IMR-90 (cell line): Measurements from ENCODE around the gene CYP4V2. TPM values are rescaled to one million over a fixed set of nuclear protein-coding genes. Genes with fewer than 3 reads are reported as not detected.

Experiments
- ATAC-seq: fragments of 200-7000 bp; cut with Tn5 transposase; 2 replicates; pipeline ENCODE4 v1.9.1; 2020; ENCODE audit warnings: low read depth, mild to moderate bottlenecking, moderate library complexity
- BruUV-seq: library from RNA; stranded (reverse); fragments of 400-500 nt; replicated peaks from 2 replicates; lab custom pipeline; 2021; lab: Mats Ljungman, UMichigan
- CTCF ChIA-PET: fragments of 300-600 bp; formaldehyde crosslinking; extraction: SDS; loops from one replicate; lab custom pipeline; 2021; ENCODE audit warnings: antibody characterized with exemption; lab: Yijun Ruan, JAX
- POLR2A ChIA-PET: fragments of 300-600 bp; sonication (Branson Sonifier 250); formaldehyde crosslinking; loops from one replicate; lab custom pipeline; 2022; ENCODE audit warnings: antibody characterized with exemption; ENCODE audit not compliant: unreplicated experiment; lab: Charles Lee
- DNase-seq: peaks from one replicate; pipeline ENCODE4 v3.0.0; 2013
- H2AFZ ChIP-seq: replicated peaks from 2 replicates; pipeline ENCODE3; 2013; ENCODE audit warnings: low read length, mild to moderate bottlenecking; ENCODE audit not compliant: poor library complexity
- H2AK5ac ChIP-seq: 2 replicates; pipeline ENCODE4 v1.6.1; 2013; ENCODE audit warnings: low read depth, low read length, inconsistent platforms
- H2AK9ac ChIP-seq: replicated peaks from 2 replicates; pipeline ENCODE3; 2013; ENCODE audit warnings: mild to moderate bottlenecking, low read depth, low read length, moderate library complexity; ENCODE audit not compliant: poor library complexity
- H2BK120ac ChIP-seq: 2 replicates; pipeline ENCODE4 v1.6.1; 2013; ENCODE audit warnings: low read depth, low read length, inconsistent platforms
- H2BK15ac ChIP-seq: 3 replicates; pipeline ENCODE4 v1.6.1; 2013; ENCODE audit warnings: low read depth, low read length, inconsistent platforms
- H2BK20ac ChIP-seq: 2 replicates; pipeline ENCODE4 v1.6.1; 2013; ENCODE audit warnings: low read depth, mild to moderate bottlenecking, inconsistent platforms, low read length, moderate library complexity
- H2BK5ac ChIP-seq: 2 replicates; pipeline ENCODE4 v1.6.1; 2013; ENCODE audit warnings: mild to moderate bottlenecking, low read depth, low read length, inconsistent platforms; ENCODE audit not compliant: poor library complexity, severe bottlenecking
- H3K14ac ChIP-seq: replicated peaks from 2 replicates; pipeline ENCODE4 v1.6.1; 2013; ENCODE audit warnings: low read depth, low read length, inconsistent platforms
- H3K18ac ChIP-seq: 2 replicates; pipeline ENCODE4 v1.6.1; 2013; ENCODE audit warnings: low read depth, low read length, control low read depth
- H3K23ac ChIP-seq: 2 replicates; pipeline ENCODE4 v1.6.1; 2013; ENCODE audit warnings: low read depth, low read length, inconsistent platforms
- H3K27ac ChIP-seq: 2 replicates; pipeline ENCODE4 v1.5.1; 2013; ENCODE audit warnings: mild to moderate bottlenecking, control low read depth, low read length; ENCODE audit not compliant: insufficient read depth
- H3K27me3 ChIP-seq: 2 replicates; pipeline ENCODE4 v1.6.1; 2013; ENCODE audit warnings: low read length; ENCODE audit not compliant: control insufficient read depth, insufficient read depth
- H3K36me3 ChIP-seq: 2 replicates; pipeline ENCODE4 v1.6.1; 2013; ENCODE audit warnings: low read length, mixed read lengths; ENCODE audit not compliant: control insufficient read depth, insufficient read depth
- H3K4ac ChIP-seq: 2 replicates; pipeline ENCODE4 v1.6.1; 2013; ENCODE audit warnings: low read depth, low read length, inconsistent platforms
- H3K4me1 ChIP-seq: 2 replicates; pipeline ENCODE4 v1.6.1; 2013; ENCODE audit warnings: low read length, mixed read lengths; ENCODE audit not compliant: control insufficient read depth, insufficient read depth
- H3K4me2 ChIP-seq: 2 replicates; pipeline ENCODE4 v1.6.1; 2013; ENCODE audit warnings: low read depth, mild to moderate bottlenecking, control low read depth, low read length, moderate library complexity
- H3K4me3 ChIP-seq: 2 replicates; pipeline ENCODE4 v1.5.1; 2013; ENCODE audit warnings: low read depth, mild to moderate bottlenecking, control low read depth, low read length, moderate library complexity; ENCODE audit not compliant: insufficient read depth
- H3K56ac ChIP-seq: 2 replicates; pipeline ENCODE4 v1.6.1; 2013; ENCODE audit warnings: low read length, inconsistent platforms; ENCODE audit not compliant: insufficient read depth; ENCODE audit errors: extremely low read depth
- H3K79me1 ChIP-seq, 2 experiments: 2 replicates each; pipeline ENCODE4 v1.6.1; 2013; ENCODE audit warnings: low read length in 2 of 2, inconsistent platforms in 1 of 2, low read depth in 1 of 2
- H3K9ac ChIP-seq: 2 replicates; pipeline ENCODE4 v1.6.1; 2013; ENCODE audit warnings: low read depth, low read length, control low read depth
- H3K9me1 ChIP-seq: 2 replicates; pipeline ENCODE4 v1.6.1; 2013; ENCODE audit warnings: low read length, inconsistent platforms; ENCODE audit not compliant: insufficient read depth
- H3K9me3 ChIP-seq: 2 replicates; pipeline ENCODE4 v1.6.1; 2013; ENCODE audit warnings: low read length; ENCODE audit not compliant: control insufficient read depth, insufficient read depth
- H4K20me1 ChIP-seq: 2 replicates; pipeline ENCODE4 v1.6.1; 2013; ENCODE audit warnings: low read length, inconsistent platforms; ENCODE audit not compliant: insufficient read depth
- H4K5ac ChIP-seq: 2 replicates; pipeline ENCODE4 v1.6.1; 2013; ENCODE audit warnings: mild to moderate bottlenecking, low read depth, low read length, control low read depth
- H4K8ac ChIP-seq, 2 experiments: 2 replicates each; pipeline ENCODE4 v1.6.1; 2013; ENCODE audit warnings: low read depth in 2 of 2, low read length in 2 of 2, control low read depth in 1 of 2, inconsistent platforms in 1 of 2
- H4K91ac ChIP-seq: 2 replicates; pipeline ENCODE4 v1.6.1; 2013; ENCODE audit warnings: low read depth, low read length, inconsistent platforms; ENCODE audit not compliant: insufficient read depth
- BHLHE40 ChIP-seq: fragments of 150-350 bp; IDR thresholded peaks from 2 replicates; pipeline ENCODE4 v1.6.1; 2016; ENCODE audit warnings: mild to moderate bottlenecking, low read depth, low read length
- CEBPB ChIP-seq: IDR thresholded peaks from 2 replicates; pipeline ENCODE4 v1.6.1; 2012; ENCODE audit warnings: low read depth, low read length, improper control_type of control experiment
- CHD1 ChIP-seq: IDR thresholded peaks from 2 replicates; pipeline ENCODE4 v1.6.1; 2012; ENCODE audit warnings: low read depth, low read length, improper control_type of control experiment
- CTCF ChIP-seq: conservative IDR thresholded peaks from 2 replicates; pipeline ENCODE4 v1.5.1; 2012; ENCODE audit warnings: mild to moderate bottlenecking, low read depth, low read length, improper control_type of control experiment
- ELK1 ChIP-seq: fragments of 150-350 bp; IDR thresholded peaks from 2 replicates; pipeline ENCODE4 v1.6.1; 2016; ENCODE audit warnings: low read depth, mild to moderate bottlenecking, low read length, moderate library complexity, borderline replicate concordance
- MAZ ChIP-seq: IDR thresholded peaks from 2 replicates; pipeline ENCODE4 v1.6.1; 2012; ENCODE audit warnings: low read depth, mild to moderate bottlenecking, low read length, improper control_type of control experiment, moderate library complexity, borderline replicate concordance
- MXI1 ChIP-seq: IDR thresholded peaks from 2 replicates; pipeline ENCODE4 v1.6.1; 2012; ENCODE audit warnings: low read depth, mild to moderate bottlenecking, low read length, moderate library complexity, borderline replicate concordance
- POLR2A ChIP-seq: IDR thresholded peaks from 2 replicates; pipeline ENCODE4 v1.6.1; 2012; ENCODE audit warnings: mild to moderate bottlenecking, low read depth, low read length
- RCOR1 ChIP-seq: IDR thresholded peaks from 2 replicates; pipeline ENCODE4 v1.6.1; 2012; ENCODE audit warnings: mild to moderate bottlenecking, low read length, improper control_type of control experiment; ENCODE audit not compliant: insufficient replicate concordance
- SMC3 ChIP-seq: fragments of 150-350 bp; IDR thresholded peaks from 2 replicates; pipeline ENCODE4 v1.6.1; 2016; ENCODE audit warnings: low read depth, mild to moderate bottlenecking, antibody characterized with exemption, low read length, moderate library complexity
- WGBS, 2 experiments: methylation state at CpG; one replicate each; pipeline versions ENCODE4 v1.1.5 to v1.1.7; 2013; ENCODE audit warnings: missing lambda C conversion rate in 2 of 2; ENCODE audit not compliant: insufficient read length in 1 of 2; ENCODE audit errors: extremely low coverage in 2 of 2; 5-methylcytosine and 5-hydroxymethylcytosine counted together
- dilution Hi-C: fragments of 300-500 bp; cut with HindIII; formaldehyde crosslinking; loops from one replicate; pipeline ENCODE4 v1.14.3; 2018; ENCODE audit warnings: low sequenced_read_pairs; ENCODE audit not compliant: unreplicated experiment
- in situ Hi-C: fragments of 300-500 bp; cut with MboI; formaldehyde crosslinking; loops from 3 replicates; pipeline ENCODE4 v1.14.3; 2019; ENCODE audit warnings: low sequenced_read_pairs, inconsistent platforms, mixed read lengths
- intact Hi-C: fragments of 100-400 bp; cut with micrococcal nuclease; formaldehyde crosslinking; loops from 2 replicates; pipeline ENCODE4 v1.10.0; 2022
- polyA plus RNA-seq, 3 experiments: library from polyadenylated mRNA; depleted of rRNA; stranded (reverse); fragments of >200 nt; gene quantifications; 2 replicates each; pipeline ENCODE4 v1.2.3, GENCODE V29; 2012; ENCODE audit warnings: low replicate concordance in 1 of 3
- total RNA-seq: library from RNA; depleted of rRNA; stranded (reverse); fragments of >200 nt; gene quantifications from 2 replicates; pipeline ENCODE4 v1.2.3, GENCODE V29; 2012
- TF ChIP-seq, protein P1 (sequence below): fragments of 150-350 bp; IDR thresholded peaks from 2 replicates; pipeline ENCODE4 v1.6.1; 2017; ENCODE audit warnings: mild to moderate bottlenecking, antibody characterized with exemption, low read length, low read depth

Gene CYP4V2
- total and polyA plus RNA-seq, 2 of the 4 experiments (the other 2 are of a cell fraction), result 3.9 to 4.1 TPM

GRCh38 chr4:186168750-186169149 lies 22.6 kb upstream of the CYP4V2 start:
- Histone ChIP-seq H2BK20ac (no peak overlapping the region), H3K9me3 (no peaks in the 10 kb centered on the region), H3K14ac (no peak overlapping the region), H2BK120ac (no peak overlapping the region), H3K56ac (no peak overlapping the region), H2BK5ac (no peak overlapping the region), H2AK9ac (no peak overlapping the region), H3K18ac (no peak overlapping the region), H3K9ac (no peak overlapping the region), H2AFZ (peak overlapping the region; percentile 5), H3K4me3 (no peak overlapping the region), H4K20me1 (no peaks in the 10 kb centered on the region), H3K9me1 (no peaks in the 10 kb centered on the region), H3K27ac (no peak overlapping the region), H3K79me1 (no peaks in the 10 kb centered on the region), H3K4me2 (no peak overlapping the region), H3K36me3 (no peaks in the 10 kb centered on the region), H3K23ac (no peak overlapping the region), H3K4ac (no peak overlapping the region), H4K5ac (no peak overlapping the region), H2BK15ac (no peak overlapping the region), H3K27me3 (no peaks in the 10 kb centered on the region; the same call in 1 of the 2 replicates), H2AK5ac (no peak overlapping the region), H3K4me1 (no peaks in the 10 kb centered on the region), H4K8ac (no peak overlapping the region), H4K91ac (no peak overlapping the region)
- in situ Hi-C loops, result no loop called here
- dilution Hi-C loops, result no loop called here
- BruUV-seq, result no TSS peak
- no peak for TF ChIP-seq MAZ
- TF ChIP-seq CEBPB, result no peak
- TF ChIP-seq SMC3, result no peak
- no peak for TF ChIP-seq CHD1
- TF ChIP-seq ELK1, result no peak
- TF ChIP-seq BHLHE40, result no peak
- no peak for TF ChIP-seq MXI1
- TF ChIP-seq RCOR1, result no peak
- TF ChIP-seq CTCF, result no peak
- no peak for TF ChIP-seq POLR2A
- TF ChIP-seq, protein P1, sequence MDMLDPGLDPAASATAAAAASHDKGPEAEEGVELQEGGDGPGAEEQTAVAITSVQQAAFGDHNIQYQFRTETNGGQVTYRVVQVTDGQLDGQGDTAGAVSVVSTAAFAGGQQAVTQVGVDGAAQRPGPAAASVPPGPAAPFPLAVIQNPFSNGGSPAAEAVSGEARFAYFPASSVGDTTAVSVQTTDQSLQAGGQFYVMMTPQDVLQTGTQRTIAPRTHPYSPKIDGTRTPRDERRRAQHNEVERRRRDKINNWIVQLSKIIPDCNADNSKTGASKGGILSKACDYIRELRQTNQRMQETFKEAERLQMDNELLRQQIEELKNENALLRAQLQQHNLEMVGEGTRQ, result no peak
- POLR2A ChIA-PET, result no interaction called here
- DNase-seq (no peak), ATAC-seq (no peak)
- CTCF ChIA-PET, result interaction anchor here (0.8 kb wide), 1 partner anchor 68 kb away, joined by 3 read pairs; no protein-coding TSS in a partner anchor
- no CpG with 5 or more reads among the region's 9 CpGs for WGBS, 2 experiments
- intact Hi-C loops, result no loop called here
